ENCODE measurements around the gene GOLGA1. TPM values are rescaled to one million over a fixed set of nuclear protein-coding genes. Genes with fewer than 3 reads are reported as not detected.

The GOLGA1 gene
- total and polyA plus RNA-seq, 9 of the 15 experiments (the other 6 are each of a cell fraction or from before 2014, with no cell fraction given) = 2.9 to 15.9 (median 8.5) TPM

GRCh38 chr9:124852829-124853531, 87.9 kb downstream of the GOLGA1 start, which contains the start of gene WDR38 (continued):
- TF ChIP-seq GABPA (tag; conservative IDR thresholded peaks at IDR 0.05; ENCODE audit: low read depth) (no peak), CBFB (CRISPR knock-in tag; IDR thresholded peaks at IDR 0.05) (0 out of 2 replicates have a peak, but pooled peaks have one; percentile 58), CTBP1 (IDR thresholded peaks at IDR 0.05; ENCODE audit: borderline replicate concordance) (peak; percentile 88; the same call in 1 of the 2 replicates), JUND (IDR thresholded peaks at IDR 0.05; ENCODE audit: borderline replicate concordance, low read depth, low read length) (peak; percentile 15; the same call in 1 of the 2 replicates), JUND (tag; IDR thresholded peaks at IDR 0.05; ENCODE audit: borderline replicate concordance, low read depth, low read length) (0 out of 3 replicates have a peak, but pooled peaks have one; percentile 47), HEY1 (CRISPR knock-in tag; IDR thresholded peaks at IDR 0.05; ENCODE audit: borderline replicate concordance) (no peak), TFAP4 (CRISPR knock-in tag; IDR thresholded peaks at IDR 0.05; ENCODE audit: borderline replicate concordance) (peak; percentile 64; the same call in 1 of the 2 replicates), RBFOX2 (IDR thresholded peaks at IDR 0.05; ENCODE audit: low read depth, low read length) (peak; percentile 62), NRF1 (conservative IDR thresholded peaks at IDR 0.05 in 1 of 2, IDR thresholded peaks at IDR 0.05 in 1 of 2) (peak; percentile 79 to 83), KDM2B (CRISPR knock-in tag; IDR thresholded peaks at IDR 0.05) (no peak), CTCF (IDR thresholded peaks at IDR 0.05 in 2 of 3, conservative IDR thresholded peaks at IDR 0.05 in 1 of 3; ENCODE audit: insufficient read depth in 2 of 3, low read depth in 1 of 3, low read length in 3 of 3) (peak; percentile 77 to 98 (median 93)), MNT (conservative IDR thresholded peaks at IDR 0.05) (peak; percentile 58 to 84; a peak in 3 of 4 replicates), GABPB1 (CRISPR knock-in tag; IDR thresholded peaks at IDR 0.05) (peak; percentile 87), ZFPM2 (CRISPR knock-in tag; IDR thresholded peaks at IDR 0.05) (no peak), ZBTB33 (CRISPR knock-in tag; IDR thresholded peaks at IDR 0.05) (peak; percentile 92), ZBTB9 (CRISPR knock-in tag; IDR thresholded peaks at IDR 0.05) (0 out of 2 replicates have a peak, but pooled peaks have one; percentile 63), MAFG (tag; conservative IDR thresholded peaks at IDR 0.05) (no peak), ELF1 (tag; IDR thresholded peaks at IDR 0.05) (0 out of 2 replicates have a peak, but pooled peaks have one; percentile 30)
